ENCODE results near the gene C1QTNF4.

DNA sequence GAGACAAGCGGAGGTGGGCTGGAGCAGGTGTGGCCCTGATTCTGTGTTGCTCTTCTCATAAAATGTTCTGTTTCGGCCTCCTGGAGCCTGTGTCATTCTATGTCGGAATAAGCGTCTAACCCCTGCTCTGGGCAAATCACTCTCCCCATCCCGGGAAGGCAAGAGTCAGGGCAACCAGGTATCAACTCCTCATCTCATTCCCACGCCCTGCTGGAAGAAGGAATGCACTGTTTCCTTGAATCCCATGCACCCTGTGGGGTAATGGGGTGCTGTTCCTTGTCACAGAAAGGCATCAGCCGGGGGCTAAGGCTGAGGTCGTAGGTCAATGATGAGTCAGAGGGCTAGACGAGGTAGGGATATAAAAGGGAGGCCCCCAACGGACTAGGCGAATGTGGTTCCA lies 5.1 kb downstream of the C1QTNF4 start:
- TF ChIP-seq POLR2A (IDR thresholded peaks at IDR 0.05): no peak
- TF ChIP-seq, protein P1, sequence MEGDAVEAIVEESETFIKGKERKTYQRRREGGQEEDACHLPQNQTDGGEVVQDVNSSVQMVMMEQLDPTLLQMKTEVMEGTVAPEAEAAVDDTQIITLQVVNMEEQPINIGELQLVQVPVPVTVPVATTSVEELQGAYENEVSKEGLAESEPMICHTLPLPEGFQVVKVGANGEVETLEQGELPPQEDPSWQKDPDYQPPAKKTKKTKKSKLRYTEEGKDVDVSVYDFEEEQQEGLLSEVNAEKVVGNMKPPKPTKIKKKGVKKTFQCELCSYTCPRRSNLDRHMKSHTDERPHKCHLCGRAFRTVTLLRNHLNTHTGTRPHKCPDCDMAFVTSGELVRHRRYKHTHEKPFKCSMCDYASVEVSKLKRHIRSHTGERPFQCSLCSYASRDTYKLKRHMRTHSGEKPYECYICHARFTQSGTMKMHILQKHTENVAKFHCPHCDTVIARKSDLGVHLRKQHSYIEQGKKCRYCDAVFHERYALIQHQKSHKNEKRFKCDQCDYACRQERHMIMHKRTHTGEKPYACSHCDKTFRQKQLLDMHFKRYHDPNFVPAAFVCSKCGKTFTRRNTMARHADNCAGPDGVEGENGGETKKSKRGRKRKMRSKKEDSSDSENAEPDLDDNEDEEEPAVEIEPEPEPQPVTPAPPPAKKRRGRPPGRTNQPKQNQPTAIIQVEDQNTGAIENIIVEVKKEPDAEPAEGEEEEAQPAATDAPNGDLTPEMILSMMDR (IDR thresholded peaks at IDR 0.05): no peak

All from thyroid gland (tissue), 4 donors.